Esophagus muscularis mucosa (tissue), 4 donors: ENCODE measurements around the gene NOSIP. TPM values are rescaled to one million over a fixed set of nuclear protein-coding genes. Genes with fewer than 3 reads are reported as not detected.

Experiments
- DNase-seq: peaks from one replicate; pipeline ENCODE4 v3.0.0-alpha.2; 2017; ENCODE audit errors: extremely low spot score
- H3K27ac ChIP-seq, 4 donors: fragments of 200-600 bp; sonication (generic); replicated peaks in 1 of 4; 1 replicate in 3 of 4; 2 replicates in 1 of 4; pipeline ENCODE4 v1.5.1; 2016 to 2019; ENCODE audit warnings: mild to moderate bottlenecking in 1 of 4
- H3K27me3 ChIP-seq, 4 donors: fragments of 200-600 bp; sonication (generic); one replicate each; pipeline versions ENCODE4 v1.5.1 to v1.6.0; 2016 to 2019
- H3K36me3 ChIP-seq, 4 donors: fragments of 200-600 bp; sonication (generic); one replicate each; pipeline ENCODE4 v1.5.1; 2016 to 2019
- H3K4me1 ChIP-seq, 4 donors: fragments of 200-600 bp; sonication (generic); one replicate each; pipeline ENCODE4 v1.5.1; 2016 to 2019
- H3K4me3 ChIP-seq, 4 donors: fragments of 200-600 bp; sonication (generic); 1 replicate in 2 of 4; 2 replicates in 2 of 4; pipeline ENCODE4 v1.5.1; 2016 to 2019; ENCODE audit warnings: mild to moderate bottlenecking in 4 of 4, moderate library complexity in 1 of 4
- H3K9me3 ChIP-seq, 4 donors: fragments of 200-600 bp; sonication (generic); 1 replicate in 3 of 4; 2 replicates in 1 of 4; pipeline ENCODE4 v1.5.1; 2016 to 2019
- CTCF ChIP-seq, 3 experiments: fragments of 200-600 bp in 2 of 3; fragments of 450-650 bp in 1 of 3; sonication (generic) in 2 of 3; IDR thresholded peaks; one replicate each; pipeline ENCODE4 v1.5.1; 2017 to 2019; ENCODE audit warnings: antibody characterized with exemption in 3 of 3, mild to moderate bottlenecking in 2 of 3, moderate library complexity in 1 of 3
- EP300 ChIP-seq: sonication (generic); formaldehyde crosslinking; IDR thresholded peaks from one replicate; pipeline ENCODE4 v1.6.1; 2017; ENCODE audit warnings: antibody characterized with exemption
- POLR2A ChIP-seq: fragments of 450-650 bp; IDR thresholded peaks from one replicate; pipeline ENCODE4 v1.6.1; 2017; ENCODE audit warnings: antibody characterized with exemption, moderate library complexity, mild to moderate bottlenecking, low read depth
- POLR2AphosphoS5 ChIP-seq, 2 donors: sonication (generic); formaldehyde crosslinking; IDR thresholded peaks; one replicate each; pipeline ENCODE4 v1.6.1; 2017; ENCODE audit warnings: antibody characterized with exemption in 2 of 2
- WGBS: methylation state at CpG from one replicate; pipeline ENCODE4 v1.1.5; 2018; 5-methylcytosine and 5-hydroxymethylcytosine counted together
- intact Hi-C: fragments of 100-400 bp; cut with DNase I; formaldehyde crosslinking; loops from one replicate; pipeline ENCODE4 v1.15.1; 2023
- total RNA-seq, 4 donors: library from RNA; depleted of rRNA; stranded (reverse); fragments of >200 nt; gene quantifications; one replicate each; pipeline versions ENCODE4 v1.1.0 to v1.2.1, GENCODE V29; 2016

The NOSIP gene
- total RNA-seq, 4 donors from 2014 or later = 51.0 to 71.6 (median 59.2) TPM

- no peak overlapping the region for H3K27ac ChIP-seq
- intact Hi-C loops = no loop called here
- H3K4me1 ChIP-seq = peaks cover 13 to 24% (median 19%) of the 10 kb centered on the region in 4 donors
- 91% methylated on average over 17 of the region's 22 CpGs for WGBS
- DNase-seq = no peak
- H3K9me3 ChIP-seq = no peaks in the 10 kb centered on the region
- H3K27me3 ChIP-seq = no peaks in the 10 kb centered on the region
- TF ChIP-seq POLR2AphosphoS5 (IDR thresholded peaks at IDR 0.05) (no peak), POLR2A (no peak), CTCF (IDR thresholded peaks at IDR 0.05) (no peak), EP300 (no peak)
- peaks cover 0 to 30% (median 19%) of the 10 kb centered on the region in 4 donors for H3K36me3 ChIP-seq
- H3K4me3 ChIP-seq = no peak overlapping the region
Measured at GRCh38 chr19:49536921-49537462, 43.4 kb downstream of the NOSIP start.

GRCh38 chr19:49534632-49535385, 45.5 kb downstream of the NOSIP start:
- no peak for DNase-seq
- Histone ChIP-seq H3K4me1 (peaks cover 13 to 24% (median 19%) of the 10 kb centered on the region in 4 donors), H3K27ac (peak overlapping the region in 1 of 4 donors; percentile 15), H3K36me3 (peaks cover 0 to 24% (median 17%) of the 10 kb centered on the region in 4 donors), H3K27me3 (no peaks in the 10 kb centered on the region), H3K9me3 (no peaks in the 10 kb centered on the region), H3K4me3 (peak overlapping the region; percentile 58 to 81 (median 60))
- 72% methylated on average over 8 of the region's 8 CpGs for WGBS
- intact Hi-C loops = no loop called here
- TF ChIP-seq EP300 (no peak), POLR2A (no peak), POLR2AphosphoS5 (IDR thresholded peaks at IDR 0.05) (no peak), CTCF (IDR thresholded peaks at IDR 0.05) (no peak)

- H3K4me3 ChIP-seq = peak overlapping the region; percentile 58 to 81 (median 60)
- no peaks in the 10 kb centered on the region for H3K9me3 ChIP-seq
- intact Hi-C loops = no loop called here
- TF ChIP-seq CTCF (IDR thresholded peaks at IDR 0.05) = peak in 2 of 3 experiments; percentile 20 to 41
- no peak for TF ChIP-seq POLR2A
- peak; percentile 7 to 16 for TF ChIP-seq POLR2AphosphoS5 (IDR thresholded peaks at IDR 0.05)
- no peak for TF ChIP-seq EP300
- no peaks in the 10 kb centered on the region for H3K27me3 ChIP-seq
- H3K4me1 ChIP-seq = peaks cover 13 to 24% (median 19%) of the 10 kb centered on the region in 4 donors
- H3K27ac ChIP-seq = peak overlapping the region in 1 of 4 donors; percentile 15
- WGBS = 8% methylated on average over 24 of the region's 87 CpGs
- DNase-seq = peak; percentile 95
- peaks cover 0 to 16% (median 11%) of the 10 kb centered on the region in 4 donors for H3K36me3 ChIP-seq
Measured at GRCh38 chr19:49533551-49534488, 46.5 kb downstream of the NOSIP start.

- WGBS = 97% methylated on average over 7 of the region's 7 CpGs
Measured at GRCh38 chr19:49530708-49531107, 49.6 kb downstream of the NOSIP start.

More at GRCh38 chr19:49530708-49531107, 49.6 kb downstream of the NOSIP start:
- Histone ChIP-seq H3K27me3 (no peaks in the 10 kb centered on the region), H3K4me1 (peaks cover 18 to 42% (median 37%) of the 10 kb centered on the region in 4 donors), H3K36me3 (peaks cover 0 to 10% (median 0%) of the 10 kb centered on the region in 4 donors), H3K27ac (no peak overlapping the region), H3K4me3 (no peak overlapping the region), H3K9me3 (no peaks in the 10 kb centered on the region)
- intact Hi-C loops = no loop called here
- TF ChIP-seq POLR2AphosphoS5 (IDR thresholded peaks at IDR 0.05) = no peak
- TF ChIP-seq POLR2A = no peak
- no peak for TF ChIP-seq EP300
- no peak for TF ChIP-seq CTCF (IDR thresholded peaks at IDR 0.05)
- no peak for DNase-seq
